GM19467 (cell line): ENCODE data around the gene MMP24.
"Not testable (repeated sequence)": the region's sequence is repeated elsewhere in the genome, so short reads cannot be mapped to it uniquely, and the experiment has no call there.

ENCODE experiments used
- ATAC-seq: cut with Tn5 transposase; IDR thresholded peaks from one replicate; pipeline ENCODE4 v1.9.1; 2021; ENCODE audit warnings: mild to moderate bottlenecking, moderate library complexity; ENCODE audit not compliant: unreplicated experiment

Gene MMP24

DNA sequence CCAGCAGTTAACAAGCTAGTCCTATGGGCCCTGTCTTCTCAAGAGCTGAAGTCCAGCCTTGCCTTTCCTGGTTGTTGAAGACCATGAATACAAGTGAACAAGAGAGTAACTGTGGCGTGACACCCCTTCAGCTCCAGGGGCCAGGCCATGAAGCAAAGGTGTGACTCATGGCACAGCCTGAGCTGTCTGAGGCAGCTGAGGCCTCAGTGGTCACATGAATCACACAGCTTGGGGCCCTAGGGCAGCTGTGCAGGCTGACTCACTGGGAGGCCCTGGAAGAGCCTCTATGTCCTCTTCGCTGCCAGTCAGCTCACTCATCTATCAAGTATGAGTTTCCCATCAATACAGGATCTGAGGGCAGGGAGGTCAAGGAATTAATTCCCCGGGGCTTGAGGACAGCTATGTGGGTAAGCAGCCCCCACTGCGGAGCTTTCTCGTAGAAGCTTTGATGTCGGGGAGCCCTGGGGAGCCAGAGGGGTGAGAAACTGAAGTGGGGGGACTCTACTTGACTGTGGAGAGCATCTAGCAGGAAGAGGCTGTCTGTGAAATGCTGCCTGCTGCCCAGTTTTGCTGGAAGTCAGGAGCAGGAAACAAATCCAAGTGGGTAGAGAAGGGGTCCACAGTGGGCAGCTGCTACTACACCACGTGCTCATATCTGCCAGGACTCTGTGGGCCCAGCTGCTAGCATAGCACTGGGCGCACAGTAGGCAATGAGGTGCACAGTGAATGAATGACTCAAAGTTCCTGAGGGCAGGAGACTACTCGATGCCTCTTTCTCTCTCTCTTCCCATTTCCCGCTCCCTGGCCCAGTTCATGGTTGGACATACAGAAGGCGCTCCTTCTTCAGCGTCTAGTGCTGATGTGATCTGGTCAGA is 79.4 kb downstream of the MMP24 start:
- no peak for ATAC-seq

DNA sequence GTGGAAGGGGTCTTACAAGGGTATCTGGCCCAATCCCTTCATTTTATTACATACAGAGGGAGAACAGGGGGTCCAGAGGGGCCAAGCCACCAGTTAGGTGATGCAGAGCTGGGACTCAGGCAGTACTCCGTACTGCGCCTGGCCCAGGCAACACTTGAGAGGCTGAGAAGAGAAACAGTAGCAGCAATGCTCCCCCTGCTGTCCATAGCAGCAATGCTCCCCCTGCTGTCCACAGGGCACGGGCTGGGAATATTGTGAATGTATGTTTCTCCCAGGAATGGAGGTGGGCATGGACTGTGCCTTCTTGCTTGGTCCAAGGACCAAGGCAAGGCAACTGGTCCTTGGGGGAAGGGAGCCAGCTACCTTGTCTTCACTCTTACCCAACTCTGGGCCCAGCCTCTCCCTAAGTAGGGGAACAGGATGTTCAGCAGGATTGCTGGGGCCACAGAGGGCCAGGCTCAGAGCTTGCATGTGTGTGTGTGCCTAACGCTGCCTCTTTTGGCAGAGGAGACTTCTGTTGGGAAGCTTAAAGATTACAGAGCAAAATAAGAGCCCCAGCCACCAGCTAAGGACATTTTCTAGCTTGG is 80.5 kb downstream of the MMP24 start:
- no peak for ATAC-seq

DNA sequence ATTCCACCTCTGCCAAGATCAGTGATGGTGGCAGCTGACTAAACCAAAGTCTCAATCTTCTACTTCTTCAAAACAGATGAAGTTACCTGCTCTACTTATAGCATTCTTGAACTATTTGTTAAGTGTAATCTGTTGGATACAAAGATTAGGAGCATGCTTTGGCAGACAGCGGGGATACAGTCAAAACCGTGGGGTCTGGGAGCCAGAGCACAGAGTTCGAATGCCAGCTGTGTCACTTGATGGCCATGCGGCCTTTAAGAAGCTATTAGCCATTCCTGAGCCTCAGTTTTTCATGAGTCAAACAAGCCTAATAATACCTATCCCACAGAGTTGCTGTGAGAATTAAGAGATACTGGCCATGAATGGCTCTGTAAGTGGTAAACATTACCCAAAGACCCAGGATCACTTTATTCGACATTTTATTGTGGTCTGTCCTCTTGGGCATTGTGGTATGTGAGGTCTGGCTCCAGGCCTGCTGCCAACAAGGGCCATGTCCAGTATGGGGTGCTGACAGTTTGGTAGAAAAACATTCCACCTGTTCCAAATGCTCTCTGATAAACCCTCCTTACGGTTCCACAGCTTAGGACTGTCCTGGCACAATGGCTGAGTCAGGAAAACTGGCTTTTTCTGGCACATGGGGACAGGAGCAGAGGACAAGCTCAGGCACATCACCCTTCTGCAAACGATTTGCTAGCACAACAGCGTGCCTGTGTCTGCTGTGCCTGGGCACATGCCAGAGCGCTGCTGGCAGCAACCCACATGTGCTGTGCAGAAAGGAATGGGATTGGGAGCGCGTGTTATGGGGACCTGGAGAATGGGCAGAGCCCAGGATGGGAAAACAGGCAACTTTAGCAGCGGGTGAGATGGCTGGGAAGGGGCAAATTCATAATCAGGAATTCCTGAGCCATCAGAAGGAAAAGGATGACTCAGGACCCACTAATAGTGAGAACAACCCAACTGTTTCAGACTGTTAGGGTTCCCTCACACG is 81.5 kb downstream of the MMP24 start:
- ATAC-seq, result no peak

DNA sequence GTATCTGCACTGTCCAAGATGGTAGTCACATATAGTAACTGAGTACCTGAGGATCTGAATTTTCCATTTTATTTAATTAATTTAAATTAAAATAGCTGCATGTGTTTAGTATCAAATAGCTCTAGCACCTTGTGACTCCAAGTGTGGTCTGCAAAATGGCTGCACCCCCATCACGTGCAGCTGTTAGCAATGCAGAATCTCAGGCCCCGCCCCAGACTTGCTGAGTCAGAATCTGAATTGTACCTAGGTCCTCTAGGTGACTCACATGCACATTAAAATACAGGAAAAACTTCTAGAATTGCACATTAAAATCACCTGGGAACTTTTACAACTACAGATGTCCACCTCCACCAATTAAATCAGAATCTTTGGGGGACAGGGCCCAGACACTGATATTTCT is 84.9 kb downstream of the MMP24 start:
- no peak for ATAC-seq

DNA sequence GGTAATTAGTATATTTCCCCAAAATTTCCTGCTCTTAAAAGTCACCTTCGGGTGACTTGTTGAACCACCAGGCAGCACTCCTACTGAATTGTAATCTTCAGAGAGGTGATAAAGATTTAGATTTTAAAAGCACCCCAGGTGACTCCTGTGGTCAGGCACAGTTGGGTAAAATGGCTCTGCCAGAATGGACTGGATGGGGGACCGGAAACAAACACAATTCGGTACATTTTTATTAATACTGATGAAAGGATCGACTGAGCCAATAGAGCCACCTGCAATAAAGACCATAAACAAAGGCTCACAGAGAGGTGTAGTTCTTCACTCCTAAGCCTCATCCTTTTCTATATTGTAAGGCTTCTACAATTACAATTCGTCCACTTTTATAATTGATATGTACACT is 85.3 kb downstream of the MMP24 start:
- no peak for ATAC-seq

DNA sequence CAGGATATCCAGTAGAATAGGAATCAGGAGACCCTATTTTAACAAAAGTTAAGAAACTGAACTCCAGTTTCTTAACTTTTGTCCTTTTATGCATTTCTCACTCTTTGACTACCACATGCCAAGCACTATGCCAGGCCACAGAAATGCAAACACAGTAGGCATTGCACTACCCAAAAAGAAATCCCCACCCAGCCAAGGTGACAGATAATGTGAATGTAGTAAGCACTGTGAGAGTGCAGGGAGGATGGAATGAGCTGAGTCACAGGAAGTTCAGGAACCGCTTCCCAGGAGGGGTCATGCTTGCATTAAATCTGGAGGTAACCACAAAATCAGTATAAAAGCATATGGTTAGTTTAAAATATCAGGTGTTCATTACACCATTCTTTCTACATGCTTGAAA is 85.8 kb downstream of the MMP24 start:
- ATAC-seq, result no peak

DNA sequence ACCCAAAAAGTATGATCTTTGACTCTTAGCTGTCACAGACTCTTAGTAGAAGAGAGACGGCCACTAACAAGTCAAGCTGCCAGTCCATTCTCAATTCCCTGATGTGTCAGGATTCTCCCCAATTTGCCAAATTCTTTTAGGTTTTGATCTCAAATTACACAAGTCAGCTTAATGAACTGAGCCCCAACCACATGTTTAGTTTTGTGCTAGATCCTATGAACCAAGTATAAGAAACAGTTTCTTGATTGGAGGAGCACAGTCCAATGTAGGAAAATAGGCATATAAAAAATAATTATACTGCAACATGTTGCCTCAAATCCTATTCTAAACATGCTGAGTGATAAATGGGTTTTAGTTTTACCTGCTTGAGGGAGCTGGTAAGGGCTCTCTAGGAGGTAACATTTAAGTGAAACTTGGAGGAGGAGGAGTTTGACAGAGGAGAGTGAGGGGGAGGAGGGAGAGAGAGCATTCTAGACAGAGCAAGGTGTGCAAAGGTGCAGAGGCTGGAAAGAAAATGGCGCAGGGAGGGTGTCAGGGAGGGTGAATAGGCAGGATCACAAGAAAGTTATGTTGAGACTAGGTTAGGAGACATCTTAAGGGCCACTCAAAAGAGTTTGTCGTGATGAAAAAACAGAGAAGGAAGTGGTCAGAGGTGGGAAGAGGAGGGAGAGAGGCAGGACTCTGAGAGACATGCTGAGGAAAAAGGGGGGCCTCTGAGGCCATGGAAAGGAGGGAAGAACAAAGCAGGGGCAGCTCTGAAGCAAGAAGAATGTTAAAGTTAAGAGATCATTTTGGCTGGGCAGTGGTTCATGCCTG is 88.5 kb downstream of the MMP24 start:
- no peak for ATAC-seq

DNA sequence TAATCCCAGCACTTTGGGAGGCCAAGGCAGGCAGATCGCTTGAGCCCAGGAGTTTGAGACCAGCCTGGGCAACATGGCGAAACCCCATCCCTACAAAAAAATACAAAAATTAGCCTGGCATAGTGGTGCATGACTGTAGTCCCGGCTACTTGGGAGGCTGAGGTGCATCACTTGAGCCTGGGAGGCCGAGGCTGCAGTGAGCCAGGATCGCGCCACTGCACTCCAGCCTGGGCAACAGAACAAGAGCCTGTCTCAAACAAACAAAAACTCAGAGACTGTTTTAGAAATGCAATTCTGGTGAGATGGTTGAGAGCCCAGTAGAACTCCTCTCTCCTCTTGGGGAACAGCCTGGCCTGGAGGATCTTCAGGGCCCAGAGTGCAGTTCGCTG is 89.1 kb downstream of the MMP24 start:
- ATAC-seq, result not testable (repeated sequence)

DNA sequence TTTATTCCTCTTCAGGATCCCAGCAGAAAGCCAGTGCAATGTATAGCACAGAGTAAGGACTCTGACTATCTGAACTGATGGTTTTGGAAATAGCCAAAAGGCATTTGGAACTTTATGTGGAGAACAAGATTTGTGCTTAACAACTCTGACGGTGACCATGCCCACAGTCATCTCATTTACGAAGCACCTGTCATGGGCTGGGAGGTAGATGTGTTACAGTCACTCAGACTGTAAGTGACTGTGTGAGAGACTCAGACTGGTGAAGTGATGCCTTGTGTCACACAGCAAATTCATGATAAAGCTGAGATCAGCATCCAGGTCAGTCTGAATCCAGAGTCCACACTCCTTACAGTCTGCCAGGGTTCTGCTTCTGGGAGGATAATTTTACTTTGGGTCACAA is 89.6 kb downstream of the MMP24 start:
- ATAC-seq, result no peak

DNA sequence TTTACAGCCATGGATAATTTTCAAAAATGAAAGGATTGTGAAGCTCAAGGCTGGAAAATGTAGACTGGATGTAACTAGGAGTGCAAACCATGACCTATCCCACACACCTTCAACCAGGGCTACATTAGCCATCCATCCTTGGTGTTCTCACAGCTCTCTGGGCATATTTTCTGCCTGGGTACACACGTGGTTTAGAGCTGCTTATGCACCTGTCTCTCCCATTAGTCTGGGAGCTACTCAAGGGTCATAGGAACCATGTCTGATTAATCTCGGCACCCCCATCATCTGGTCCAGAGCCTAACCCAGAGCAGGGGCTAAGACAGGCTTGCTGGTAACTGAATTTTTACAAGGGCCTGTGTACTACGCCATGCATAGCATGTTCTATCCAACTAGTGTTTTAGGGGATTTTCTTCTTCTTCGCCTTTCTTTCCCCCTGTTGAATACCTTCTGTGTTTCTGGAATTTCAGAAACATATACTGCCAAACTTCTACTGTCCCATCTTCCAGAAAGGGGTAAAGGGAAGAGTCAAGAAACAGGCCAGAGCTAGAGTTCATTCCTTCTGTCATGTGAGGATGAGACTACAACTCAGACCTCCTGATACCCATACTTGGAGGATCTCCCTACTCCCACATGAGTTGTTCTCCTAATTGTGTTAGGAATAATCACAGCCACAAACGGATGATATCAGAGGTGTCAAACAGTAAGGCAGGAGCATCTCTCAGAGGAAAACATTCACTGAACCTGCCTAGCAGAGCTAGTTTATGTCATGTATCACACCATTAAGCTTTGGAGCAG is 91.1 kb downstream of the MMP24 start:
- ATAC-seq, result no peak

DNA sequence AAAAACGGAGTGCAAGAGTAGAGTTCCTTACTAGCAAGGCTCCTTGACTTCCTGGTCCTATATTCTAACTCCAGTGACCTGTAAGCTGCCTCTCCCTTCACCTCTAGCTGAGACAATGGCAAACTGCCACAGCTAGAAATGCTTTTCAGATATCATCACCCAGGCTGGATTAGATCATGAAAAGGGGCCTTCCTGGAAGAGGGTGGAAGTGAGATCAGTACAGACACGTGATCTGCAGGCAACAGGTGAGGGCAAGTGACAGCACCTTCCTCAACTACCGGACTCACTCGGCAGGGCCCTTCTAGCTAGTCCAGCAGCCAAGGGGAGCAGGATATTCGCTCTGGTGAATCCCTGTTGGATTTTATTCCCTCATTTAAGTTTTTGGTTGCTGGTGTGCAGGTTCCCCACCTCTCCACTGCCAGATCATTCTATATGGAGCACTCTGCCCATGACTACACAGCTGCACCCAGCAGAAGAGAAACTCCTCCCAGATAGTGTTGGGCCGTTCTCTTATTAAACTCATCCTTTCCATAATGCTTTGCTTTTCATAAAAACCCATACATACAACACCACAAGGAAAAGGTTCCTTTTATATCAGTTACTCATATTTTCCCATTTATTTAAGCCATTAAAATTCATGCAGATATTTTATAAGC is 92.1 kb downstream of the MMP24 start:
- ATAC-seq, result no peak

DNA sequence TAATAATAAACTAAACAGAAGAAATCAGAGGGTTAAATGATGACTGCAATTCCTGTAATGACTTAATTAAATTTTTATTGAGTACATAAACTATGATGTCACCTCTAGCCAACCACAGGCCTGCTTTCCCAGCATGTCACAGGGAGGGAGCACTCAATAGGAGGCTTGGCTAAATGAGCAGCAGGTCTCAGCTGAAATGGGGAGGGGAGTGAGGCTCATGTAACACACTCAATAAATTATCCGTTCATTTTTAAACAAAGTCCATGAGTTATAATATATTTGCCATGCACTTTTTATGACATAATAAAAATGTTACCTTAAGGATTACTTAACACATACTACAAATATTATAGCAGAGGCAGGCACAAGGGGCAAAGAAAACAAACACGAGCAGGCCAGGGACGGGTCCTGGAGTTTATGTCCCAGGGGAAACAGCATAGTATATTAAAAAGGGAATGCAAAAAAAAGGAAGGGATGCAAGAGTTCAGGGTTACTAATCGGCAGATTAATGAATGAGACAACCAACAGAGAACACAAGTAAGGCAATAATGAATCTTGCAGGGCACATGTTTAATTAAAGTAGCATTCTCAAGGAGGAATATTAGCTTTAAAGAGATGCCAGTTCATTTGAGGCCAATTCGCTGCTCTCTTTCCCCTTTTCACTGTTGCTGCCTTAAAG is 92.8 kb downstream of the MMP24 start:
- no peak for ATAC-seq

DNA sequence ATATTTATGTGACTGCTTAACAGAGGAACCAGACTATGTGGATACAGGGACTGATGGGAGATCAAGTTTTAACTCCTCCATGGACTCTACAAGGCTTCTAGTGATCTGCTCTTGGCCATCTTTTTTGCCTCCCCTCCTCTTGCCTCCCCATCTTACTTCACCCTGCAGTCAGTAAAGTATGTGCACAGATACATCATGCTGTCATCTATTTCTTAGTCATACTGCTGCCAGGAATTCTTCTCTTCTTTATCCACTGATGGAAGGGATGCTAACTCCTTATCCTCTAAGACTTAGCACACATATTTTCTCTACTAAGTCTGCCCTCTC is 93.3 kb downstream of the MMP24 start:
- no peak for ATAC-seq

DNA sequence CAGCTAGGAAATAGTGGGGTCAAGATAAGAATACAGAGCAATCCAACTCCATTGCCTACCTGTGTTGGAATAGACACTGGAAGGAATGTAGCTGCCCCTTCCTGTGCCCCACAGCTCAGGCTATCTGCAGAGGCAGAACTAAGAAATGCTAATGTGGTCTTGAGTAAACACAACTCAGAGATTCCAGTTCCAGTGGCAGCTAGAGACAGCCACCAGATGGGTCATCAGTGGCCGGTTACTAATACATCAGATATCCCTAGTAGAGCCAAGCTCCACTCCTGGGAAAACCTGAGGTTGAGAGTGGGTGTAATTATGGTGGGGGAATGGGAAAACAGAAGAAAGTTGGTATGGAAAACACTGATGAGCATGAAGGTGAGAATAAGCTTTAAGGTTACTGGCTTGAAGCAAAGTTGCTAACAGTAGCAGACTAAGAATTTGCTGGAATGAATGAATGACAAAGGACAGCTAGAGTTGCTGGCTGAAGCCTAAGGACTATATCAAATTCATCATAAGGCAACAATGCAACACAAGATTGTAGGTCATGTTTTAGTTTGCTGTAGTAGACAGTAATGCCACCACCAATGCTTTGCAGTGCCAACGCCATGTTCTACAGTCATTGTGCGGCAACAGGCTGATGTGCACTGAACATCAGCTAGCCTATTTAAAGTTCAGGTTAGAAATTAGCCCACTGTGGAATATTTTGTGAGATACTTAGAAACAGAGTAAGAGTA is 94.1 kb downstream of the MMP24 start:
- ATAC-seq, result no peak

DNA sequence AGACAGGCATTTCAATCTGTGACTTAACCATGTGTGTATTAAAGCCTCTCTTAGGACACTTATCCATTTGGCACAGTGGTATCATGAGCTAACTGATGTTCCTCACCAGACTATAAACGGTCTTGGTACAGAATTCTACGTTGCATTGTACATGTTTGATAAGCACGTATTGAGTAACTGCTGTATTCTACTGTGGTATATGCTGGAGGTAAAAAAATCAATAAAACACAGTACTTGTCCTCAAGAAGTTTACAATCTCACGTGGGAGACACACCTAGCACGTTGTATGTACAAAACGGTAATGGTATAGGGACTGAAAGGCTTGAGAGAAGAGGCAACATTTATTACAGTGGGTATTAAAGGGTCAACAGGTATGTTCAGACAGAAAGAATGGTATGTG is 98.9 kb downstream of the MMP24 start:
- ATAC-seq, result no peak

DNA sequence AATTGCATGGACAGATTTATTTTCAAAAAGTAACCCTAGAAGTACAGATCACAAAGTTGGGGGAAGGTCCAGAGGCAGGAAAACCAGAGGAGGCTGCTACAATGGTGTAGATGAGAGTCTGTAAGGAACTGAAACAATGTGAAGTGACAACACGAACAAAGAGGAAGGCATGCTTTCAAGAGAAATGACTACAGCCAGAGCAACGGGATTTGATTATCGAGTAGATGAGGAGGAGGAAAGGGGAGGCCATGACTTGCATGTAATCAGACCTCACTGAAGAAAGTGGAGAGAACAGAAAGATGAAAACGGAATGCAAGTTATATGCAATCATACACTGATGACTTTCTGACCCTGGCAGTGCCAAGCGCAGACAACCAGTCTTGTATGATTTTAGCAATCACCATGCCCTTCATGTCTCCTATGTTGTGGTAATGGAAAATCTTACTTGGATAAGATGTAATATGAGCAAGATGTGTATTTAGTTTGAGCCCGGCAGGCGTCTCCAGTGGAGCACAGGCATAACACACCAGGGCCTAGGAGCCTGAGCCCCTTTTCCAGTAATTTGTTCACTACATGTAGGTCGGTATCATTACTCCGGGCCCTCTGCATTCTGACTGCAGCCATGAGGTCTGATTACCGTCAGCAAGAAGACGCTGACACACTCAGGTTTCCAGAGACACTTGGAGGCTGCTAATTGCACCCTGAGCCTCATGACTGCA is 99.7 kb downstream of the MMP24 start:
- no peak for ATAC-seq
